Chondrocyte (in vitro differentiated cells): Measurements from ENCODE around the gene SOX3. TPM values are rescaled to one million over a fixed set of nuclear protein-coding genes. Genes with fewer than 3 reads are reported as not detected.

Source experiments
- DNase-seq: peaks from one replicate; pipeline ENCODE4 v3.0.0; 2021; ENCODE audit warnings: mixed read lengths, low spot score
- H3K27ac Mint-ChIP-seq: one replicate; pipeline ENCODE4 v1.8.0; 2021; ENCODE audit warnings: mild to moderate bottlenecking, moderate library complexity, mixed read lengths; ENCODE audit not compliant: unreplicated experiment
- H3K27me3 Mint-ChIP-seq: 2 replicates; pipeline ENCODE4 v1.8.0; 2021; ENCODE audit warnings: low read depth, mixed read lengths
- H3K36me3 Mint-ChIP-seq: 2 replicates; pipeline ENCODE4 v1.8.0; 2021; ENCODE audit warnings: low read depth, mixed read lengths
- H3K4me1 Mint-ChIP-seq: 2 replicates; pipeline ENCODE4 v1.8.0; 2021; ENCODE audit warnings: low read depth, mild to moderate bottlenecking, mixed read lengths
- H3K4me3 Mint-ChIP-seq: one replicate; pipeline ENCODE4 v1.8.0; 2021; ENCODE audit warnings: mild to moderate bottlenecking, moderate library complexity, mixed read lengths; ENCODE audit not compliant: unreplicated experiment
- H3K9me3 Mint-ChIP-seq: 2 replicates; pipeline ENCODE4 v1.8.0; 2021; ENCODE audit warnings: low read depth, mixed read lengths
- total RNA-seq: library from RNA; stranded (reverse); gene quantifications from 3 replicates; pipeline ENCODE4 v1.2.1, GENCODE V29; 2021
- TF ChIP-seq, protein P1 (sequence below): fragments of 200-600 bp; sonication (generic); IDR thresholded peaks from 2 replicates; pipeline ENCODE4 v1.5.0; 2021; ENCODE audit warnings: antibody characterized with exemption, mild to moderate bottlenecking, moderate library complexity

Gene SOX3
- total RNA-seq, 1 donor from 2014 or later: not detected

DNA sequence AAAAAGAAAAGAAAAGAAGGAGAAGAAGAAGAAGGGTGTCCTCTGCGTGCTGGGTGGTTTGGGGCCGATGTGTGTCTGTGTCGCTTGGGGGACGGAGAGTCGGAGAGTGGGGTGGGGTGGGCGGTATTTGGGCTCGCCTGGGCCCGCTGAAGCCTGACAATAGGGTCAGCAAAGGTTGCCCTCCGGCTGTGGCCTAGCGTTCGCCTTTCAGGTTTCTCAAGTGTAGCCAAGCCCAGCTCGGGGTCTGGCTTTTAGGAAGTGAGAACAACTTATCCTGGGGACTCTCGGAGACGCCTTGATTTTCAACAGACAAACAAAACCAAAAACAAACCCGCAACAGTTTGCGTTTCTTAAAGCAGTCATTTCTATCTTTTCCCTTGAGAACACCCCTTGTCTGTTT lies 4.1 kb upstream of the SOX3 start:
- TF ChIP-seq, protein P1, sequence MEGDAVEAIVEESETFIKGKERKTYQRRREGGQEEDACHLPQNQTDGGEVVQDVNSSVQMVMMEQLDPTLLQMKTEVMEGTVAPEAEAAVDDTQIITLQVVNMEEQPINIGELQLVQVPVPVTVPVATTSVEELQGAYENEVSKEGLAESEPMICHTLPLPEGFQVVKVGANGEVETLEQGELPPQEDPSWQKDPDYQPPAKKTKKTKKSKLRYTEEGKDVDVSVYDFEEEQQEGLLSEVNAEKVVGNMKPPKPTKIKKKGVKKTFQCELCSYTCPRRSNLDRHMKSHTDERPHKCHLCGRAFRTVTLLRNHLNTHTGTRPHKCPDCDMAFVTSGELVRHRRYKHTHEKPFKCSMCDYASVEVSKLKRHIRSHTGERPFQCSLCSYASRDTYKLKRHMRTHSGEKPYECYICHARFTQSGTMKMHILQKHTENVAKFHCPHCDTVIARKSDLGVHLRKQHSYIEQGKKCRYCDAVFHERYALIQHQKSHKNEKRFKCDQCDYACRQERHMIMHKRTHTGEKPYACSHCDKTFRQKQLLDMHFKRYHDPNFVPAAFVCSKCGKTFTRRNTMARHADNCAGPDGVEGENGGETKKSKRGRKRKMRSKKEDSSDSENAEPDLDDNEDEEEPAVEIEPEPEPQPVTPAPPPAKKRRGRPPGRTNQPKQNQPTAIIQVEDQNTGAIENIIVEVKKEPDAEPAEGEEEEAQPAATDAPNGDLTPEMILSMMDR: no peak
- H3K27me3 Mint-ChIP-seq: peaks cover 64% of the 10 kb centered on the region
- H3K27ac Mint-ChIP-seq: no peak overlapping the region
- no peak overlapping the region for H3K4me3 Mint-ChIP-seq
- H3K36me3 Mint-ChIP-seq: no peaks in the 10 kb centered on the region
- peaks cover 2% of the 10 kb centered on the region for H3K4me1 Mint-ChIP-seq
- H3K9me3 Mint-ChIP-seq: no peaks in the 10 kb centered on the region
- no peak for DNase-seq

GRCh38 chrX:140507982-140508305 lies 3.1 kb upstream of the SOX3 start:
- TF ChIP-seq, protein P1: no peak
- Mint-ChIP-seq H3K36me3 (no peaks in the 10 kb centered on the region), H3K9me3 (no peaks in the 10 kb centered on the region), H3K4me3 (no peak overlapping the region), H3K4me1 (peaks cover 8% of the 10 kb centered on the region), H3K27ac (no peak overlapping the region), H3K27me3 (peaks cover 67% of the 10 kb centered on the region)
- no peak for DNase-seq

GRCh38 chrX:140507223-140507981 lies 2.5 kb upstream of the SOX3 start:
- H3K4me3 Mint-ChIP-seq: no peak overlapping the region
- no peak for DNase-seq
- H3K4me1 Mint-ChIP-seq: peaks cover 13% of the 10 kb centered on the region
- H3K27ac Mint-ChIP-seq: no peak overlapping the region
- no peaks in the 10 kb centered on the region for H3K9me3 Mint-ChIP-seq
- H3K27me3 Mint-ChIP-seq: peaks cover 70% of the 10 kb centered on the region
- no peaks in the 10 kb centered on the region for H3K36me3 Mint-ChIP-seq
- TF ChIP-seq, protein P1: no peak

- H3K4me1 Mint-ChIP-seq: peaks cover 14% of the 10 kb centered on the region
Measured at GRCh38 chrX:140505421-140506337, 810 bp upstream of the SOX3 start.

More at GRCh38 chrX:140505421-140506337, 810 bp upstream of the SOX3 start:
- Mint-ChIP-seq H3K9me3 (no peaks in the 10 kb centered on the region), H3K27ac (no peak overlapping the region), H3K4me3 (no peak overlapping the region), H3K27me3 (peaks cover 76% of the 10 kb centered on the region), H3K36me3 (peaks cover 2% of the 10 kb centered on the region)
- TF ChIP-seq, protein P1: no peak
- DNase-seq: no peak
